ENCODE data around the gene UBE2E1.
"Not testable (repeated sequence)": the region's sequence is repeated elsewhere in the genome, so short reads cannot be mapped to it uniquely, and the experiment has no call there.

The UBE2E1 gene

GRCh38 chr3:23869977-23870662 is 64.4 kb downstream of the UBE2E1 start:
- no peak overlapping the region for H3K27ac ChIP-seq (ENCODE audit: low read depth, low read length)
- H3K4me2 ChIP-seq (ENCODE audit: low read length), result no peak overlapping the region
- H2BK120ac ChIP-seq (ENCODE audit: low read depth, low read length), result no peak overlapping the region
- no peak overlapping the region for H4K8ac ChIP-seq (ENCODE audit: low read depth, low read length)
- no peak overlapping the region for H3K56ac ChIP-seq (ENCODE audit: low read length)
- H3K27me3 ChIP-seq (ENCODE audit: insufficient read depth, low read length, poor library complexity), result no peaks in the 10 kb centered on the region
- H4K5ac ChIP-seq (ENCODE audit: low read length), result no peak overlapping the region
- no peaks in the 10 kb centered on the region for H3K36me3 ChIP-seq (ENCODE audit: control insufficient read depth, insufficient read depth, low read length)
- DNase-seq, result no peak
- H2BK15ac ChIP-seq (replicated peaks; ENCODE audit: low read depth), result no peak overlapping the region
- no peak overlapping the region for H3K4me3 ChIP-seq (ENCODE audit: low read length)
- no peak overlapping the region for H3K23ac ChIP-seq (ENCODE audit: low read length)
- H2BK5ac ChIP-seq (ENCODE audit: low read length), result no peak overlapping the region
- no peak overlapping the region for H3K18ac ChIP-seq (ENCODE audit: low read length)
- H3K4me1 ChIP-seq (ENCODE audit: control insufficient read depth, low read depth, low read length), result peaks cover 3% of the 10 kb centered on the region
- no peak overlapping the region for H3K9ac ChIP-seq (ENCODE audit: low read length)
- peaks cover 8% of the 10 kb centered on the region for H3K79me1 ChIP-seq (ENCODE audit: low read length)
- WGBS (ENCODE audit: extremely low coverage, insufficient coverage, low lambda C conversion rate), result no CpG with 5 or more reads among the region's 4 CpGs
- peaks cover 16% of the 10 kb centered on the region for H3K79me2 ChIP-seq (ENCODE audit: control insufficient read depth, insufficient read depth, low read length)
- H3K4ac ChIP-seq (ENCODE audit: low read depth, low read length), result no peak overlapping the region
- no peak overlapping the region for H2AK5ac ChIP-seq (ENCODE audit: low read length)

- H4K5ac ChIP-seq (ENCODE audit: low read length); H2BK15ac ChIP-seq (replicated peaks; ENCODE audit: low read depth); H3K4me1 ChIP-seq (ENCODE audit: control insufficient read depth, low read depth, low read length); H2BK5ac ChIP-seq (ENCODE audit: low read length); H3K23ac ChIP-seq (ENCODE audit: low read length); H3K79me1 ChIP-seq (ENCODE audit: low read length); H3K9ac ChIP-seq (ENCODE audit: low read length); H2AK5ac ChIP-seq (ENCODE audit: low read length); DNase-seq; H3K36me3 ChIP-seq (ENCODE audit: control insufficient read depth, insufficient read depth, low read length); H3K4ac ChIP-seq (ENCODE audit: low read depth, low read length); H3K27me3 ChIP-seq (ENCODE audit: insufficient read depth, low read length, poor library complexity); H2BK120ac ChIP-seq (ENCODE audit: low read depth, low read length); H3K56ac ChIP-seq (ENCODE audit: low read length); H3K18ac ChIP-seq (ENCODE audit: low read length); H3K4me2 ChIP-seq (ENCODE audit: low read length); H3K4me3 ChIP-seq (ENCODE audit: low read length); H3K27ac ChIP-seq (ENCODE audit: low read depth, low read length); H4K8ac ChIP-seq (ENCODE audit: low read depth, low read length): not testable (repeated sequence)
- WGBS (ENCODE audit: extremely low coverage, insufficient coverage, low lambda C conversion rate), result no CpG with 5 or more reads among the region's 5 CpGs
- peaks cover 16% of the 10 kb centered on the region for H3K79me2 ChIP-seq (ENCODE audit: control insufficient read depth, insufficient read depth, low read length)
Measured at GRCh38 chr3:23870663-23871043, 64.9 kb downstream of the UBE2E1 start.

GRCh38 chr3:23871361-23871760 is 65.6 kb downstream of the UBE2E1 start:
- H4K8ac ChIP-seq (ENCODE audit: low read depth, low read length); H3K56ac ChIP-seq (ENCODE audit: low read length); H3K79me1 ChIP-seq (ENCODE audit: low read length); H2BK120ac ChIP-seq (ENCODE audit: low read depth, low read length); H3K27me3 ChIP-seq (ENCODE audit: insufficient read depth, low read length, poor library complexity); H3K27ac ChIP-seq (ENCODE audit: low read depth, low read length); H3K9ac ChIP-seq (ENCODE audit: low read length); H3K18ac ChIP-seq (ENCODE audit: low read length); H3K36me3 ChIP-seq (ENCODE audit: control insufficient read depth, insufficient read depth, low read length); H2AK5ac ChIP-seq (ENCODE audit: low read length); H3K4ac ChIP-seq (ENCODE audit: low read depth, low read length); H3K4me3 ChIP-seq (ENCODE audit: low read length); H3K23ac ChIP-seq (ENCODE audit: low read length); H2BK15ac ChIP-seq (replicated peaks; ENCODE audit: low read depth); H4K5ac ChIP-seq (ENCODE audit: low read length); H3K4me1 ChIP-seq (ENCODE audit: control insufficient read depth, low read depth, low read length); H2BK5ac ChIP-seq (ENCODE audit: low read length); DNase-seq; H3K4me2 ChIP-seq (ENCODE audit: low read length): not testable (repeated sequence)
- WGBS (ENCODE audit: extremely low coverage, insufficient coverage, low lambda C conversion rate), result no CpG with 5 or more reads among the region's 34 CpGs
- H3K79me2 ChIP-seq (ENCODE audit: control insufficient read depth, insufficient read depth, low read length), result peaks cover 18% of the 10 kb centered on the region

- Histone ChIP-seq H3K4ac (ENCODE audit: low read depth, low read length) (no peak overlapping the region), H3K79me1 (ENCODE audit: low read length) (peaks cover 13% of the 10 kb centered on the region), H4K5ac (ENCODE audit: low read length) (no peak overlapping the region), H3K56ac (ENCODE audit: low read length) (no peak overlapping the region), H2BK5ac (ENCODE audit: low read length) (no peak overlapping the region), H3K27ac (ENCODE audit: low read depth, low read length) (no peak overlapping the region), H3K23ac (ENCODE audit: low read length) (no peak overlapping the region), H3K4me2 (ENCODE audit: low read length) (no peak overlapping the region), H2AK5ac (ENCODE audit: low read length) (no peak overlapping the region), H2BK120ac (ENCODE audit: low read depth, low read length) (no peak overlapping the region), H3K27me3 (ENCODE audit: insufficient read depth, low read length, poor library complexity) (no peaks in the 10 kb centered on the region), H3K9ac (ENCODE audit: low read length) (no peak overlapping the region), H3K4me3 (ENCODE audit: low read length) (no peak overlapping the region), H3K4me1 (ENCODE audit: control insufficient read depth, low read depth, low read length) (no peaks in the 10 kb centered on the region), H3K36me3 (ENCODE audit: control insufficient read depth, insufficient read depth, low read length) (no peaks in the 10 kb centered on the region), H3K79me2 (ENCODE audit: control insufficient read depth, insufficient read depth, low read length) (peaks cover 19% of the 10 kb centered on the region), H4K8ac (ENCODE audit: low read depth, low read length) (no peak overlapping the region), H2BK15ac (replicated peaks; ENCODE audit: low read depth) (no peak overlapping the region), H3K18ac (ENCODE audit: low read length) (no peak overlapping the region)
- DNase-seq, result no peak
- WGBS (ENCODE audit: extremely low coverage, insufficient coverage, low lambda C conversion rate), result no CpG with 5 or more reads among the region's 3 CpGs
Measured at GRCh38 chr3:23872330-23872729, 66.6 kb downstream of the UBE2E1 start.

- Histone ChIP-seq H3K27me3 (ENCODE audit: insufficient read depth, low read length, poor library complexity) (no peaks in the 10 kb centered on the region), H3K79me2 (ENCODE audit: control insufficient read depth, insufficient read depth, low read length) (peaks cover 23% of the 10 kb centered on the region), H3K4me1 (ENCODE audit: control insufficient read depth, low read depth, low read length) (no peaks in the 10 kb centered on the region), H3K23ac (ENCODE audit: low read length) (no peak overlapping the region), H3K56ac (ENCODE audit: low read length) (no peak overlapping the region), H2BK15ac (replicated peaks; ENCODE audit: low read depth) (no peak overlapping the region), H4K8ac (ENCODE audit: low read depth, low read length) (no peak overlapping the region), H3K27ac (ENCODE audit: low read depth, low read length) (no peak overlapping the region), H2AK5ac (ENCODE audit: low read length) (no peak overlapping the region), H3K4me3 (ENCODE audit: low read length) (no peak overlapping the region), H3K18ac (ENCODE audit: low read length) (no peak overlapping the region), H3K4me2 (ENCODE audit: low read length) (no peak overlapping the region), H3K4ac (ENCODE audit: low read depth, low read length) (no peak overlapping the region), H2BK5ac (ENCODE audit: low read length) (no peak overlapping the region), H3K79me1 (ENCODE audit: low read length) (peaks cover 21% of the 10 kb centered on the region), H2BK120ac (ENCODE audit: low read depth, low read length) (no peak overlapping the region), H3K9ac (ENCODE audit: low read length) (no peak overlapping the region), H3K36me3 (ENCODE audit: control insufficient read depth, insufficient read depth, low read length) (no peaks in the 10 kb centered on the region), H4K5ac (ENCODE audit: low read length) (no peak overlapping the region)
- DNase-seq, result no peak
- WGBS (ENCODE audit: extremely low coverage, insufficient coverage, low lambda C conversion rate), result no CpG with 5 or more reads among the region's 2 CpGs
Measured at GRCh38 chr3:23873941-23874340, 68.2 kb downstream of the UBE2E1 start.

Data from mesendoderm (in vitro differentiated cells).